Measurements from ENCODE around the gene BAIAP2L1. TPM values are rescaled to one million over a fixed set of nuclear protein-coding genes. Genes with fewer than 3 reads are reported as not detected.

BAIAP2L1 gene
- total RNA-seq, 1 experiment from 2014 or later: 120 TPM

DNA sequence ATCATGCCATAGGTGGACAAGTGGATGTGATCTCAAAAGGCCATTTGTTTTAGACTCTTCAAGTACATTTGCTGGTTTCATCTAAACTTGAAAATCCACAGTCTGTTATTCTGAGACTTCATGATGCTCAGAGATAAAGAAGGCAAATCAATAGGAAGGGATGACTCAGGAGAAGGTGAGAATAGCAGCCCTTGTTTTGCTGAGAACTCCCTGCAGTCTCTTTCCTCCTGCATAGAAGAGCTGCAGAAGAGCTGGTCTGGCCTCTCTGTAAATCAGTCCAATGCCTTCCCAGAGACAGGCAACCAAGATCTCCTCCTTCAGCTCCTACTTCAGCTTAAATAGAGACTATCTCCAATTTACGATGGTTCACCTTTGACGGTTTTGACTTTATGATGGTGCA, 4.0 kb upstream of the BAIAP2L1 start:
- H3K27ac ChIP-seq (ENCODE audit: low read length): no peak overlapping the region; the same call in 1 of the 2 replicates
- no peak for DNase-seq (ENCODE audit: low read depth, low spot score)

DNA sequence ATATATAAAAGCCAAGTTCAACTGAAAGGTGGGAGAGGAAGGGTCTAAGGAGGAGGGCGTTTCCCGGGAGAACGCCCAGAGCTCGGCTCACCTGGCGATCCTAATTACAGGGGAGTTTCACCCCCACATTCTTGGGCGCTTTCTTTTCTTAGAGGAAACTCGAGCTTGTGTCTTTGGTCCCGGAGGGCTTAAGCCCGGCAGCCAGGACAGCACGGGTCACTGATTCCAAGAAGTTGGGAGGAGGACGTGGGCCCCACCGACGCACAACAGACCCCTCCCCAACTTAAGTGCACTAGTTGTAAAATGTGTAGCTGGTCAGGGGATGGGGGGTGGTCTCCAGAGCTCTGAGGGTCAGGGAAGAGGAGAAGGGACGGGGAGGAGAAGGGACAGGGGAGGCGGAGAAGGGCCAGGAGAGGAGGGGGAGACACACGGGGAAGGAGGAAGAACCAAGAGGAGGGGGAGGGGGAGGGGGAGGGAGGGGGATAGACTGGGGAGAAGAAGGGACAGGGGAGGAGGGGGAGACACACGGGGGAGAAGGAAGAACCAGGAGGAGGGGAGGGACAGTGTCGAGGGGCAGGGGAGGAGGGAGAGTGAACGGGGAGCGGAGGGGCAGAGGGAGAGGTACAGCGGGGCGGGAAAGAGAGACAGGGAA, 874 bp downstream of the BAIAP2L1 start:
- no peak for ATAC-seq
- no peaks in the 10 kb centered on the region; the same call in 1 of the 2 replicates for H3K9me3 ChIP-seq (ENCODE audit: control insufficient read depth, insufficient read depth, low read depth, low read length)
- in situ Hi-C loops (cut with HindIII; ENCODE audit: low pct_unique_long_range_greater_than_20kb, low sequenced_read_pairs) (loop anchor here (25.0 kb wide), 1 partner anchor 113 kb away; the partner anchor contains the start of gene BRI3), intact Hi-C loops (cut with micrococcal nuclease; ENCODE audit: unreplicated experiment) (loop anchor here (5.0 kb wide), 1 partner anchor 103 kb away; no protein-coding TSS in a partner anchor)
- DNase-seq (ENCODE audit: low read depth, low spot score): no peak
- no peaks in the 10 kb centered on the region for H3K27me3 ChIP-seq (ENCODE audit: control insufficient read depth, insufficient read depth, low read length)
- peaks cover 36% of the 10 kb centered on the region for H3K4me1 ChIP-seq (ENCODE audit: control insufficient read depth, insufficient read depth, low read length)
- no peaks in the 10 kb centered on the region; the same call in 1 of the 2 replicates for H3K36me3 ChIP-seq (ENCODE audit: control insufficient read depth, insufficient read depth, low read length)
- POLR2A ChIA-PET: interaction anchor here (0.6 to 0.8 kb wide), 2 partner anchors 18 to 271 kb away, joined by 5 to 8 read pairs; no protein-coding TSS in a partner anchor
- no peak for TF ChIP-seq TCF7L2 (IDR thresholded peaks at IDR 0.05; ENCODE audit: low read depth, low read length)
- no peak for TF ChIP-seq POLR2AphosphoS5 (IDR thresholded peaks at IDR 0.05; ENCODE audit: low read depth, low read length)
- TF ChIP-seq CTCF (IDR thresholded peaks at IDR 0.05): no peak
- TF ChIP-seq SIN3A (IDR thresholded peaks at IDR 0.05; ENCODE audit: borderline replicate concordance, insufficient read depth, low read depth, low read length): no peak
- TF ChIP-seq, protein P1, sequence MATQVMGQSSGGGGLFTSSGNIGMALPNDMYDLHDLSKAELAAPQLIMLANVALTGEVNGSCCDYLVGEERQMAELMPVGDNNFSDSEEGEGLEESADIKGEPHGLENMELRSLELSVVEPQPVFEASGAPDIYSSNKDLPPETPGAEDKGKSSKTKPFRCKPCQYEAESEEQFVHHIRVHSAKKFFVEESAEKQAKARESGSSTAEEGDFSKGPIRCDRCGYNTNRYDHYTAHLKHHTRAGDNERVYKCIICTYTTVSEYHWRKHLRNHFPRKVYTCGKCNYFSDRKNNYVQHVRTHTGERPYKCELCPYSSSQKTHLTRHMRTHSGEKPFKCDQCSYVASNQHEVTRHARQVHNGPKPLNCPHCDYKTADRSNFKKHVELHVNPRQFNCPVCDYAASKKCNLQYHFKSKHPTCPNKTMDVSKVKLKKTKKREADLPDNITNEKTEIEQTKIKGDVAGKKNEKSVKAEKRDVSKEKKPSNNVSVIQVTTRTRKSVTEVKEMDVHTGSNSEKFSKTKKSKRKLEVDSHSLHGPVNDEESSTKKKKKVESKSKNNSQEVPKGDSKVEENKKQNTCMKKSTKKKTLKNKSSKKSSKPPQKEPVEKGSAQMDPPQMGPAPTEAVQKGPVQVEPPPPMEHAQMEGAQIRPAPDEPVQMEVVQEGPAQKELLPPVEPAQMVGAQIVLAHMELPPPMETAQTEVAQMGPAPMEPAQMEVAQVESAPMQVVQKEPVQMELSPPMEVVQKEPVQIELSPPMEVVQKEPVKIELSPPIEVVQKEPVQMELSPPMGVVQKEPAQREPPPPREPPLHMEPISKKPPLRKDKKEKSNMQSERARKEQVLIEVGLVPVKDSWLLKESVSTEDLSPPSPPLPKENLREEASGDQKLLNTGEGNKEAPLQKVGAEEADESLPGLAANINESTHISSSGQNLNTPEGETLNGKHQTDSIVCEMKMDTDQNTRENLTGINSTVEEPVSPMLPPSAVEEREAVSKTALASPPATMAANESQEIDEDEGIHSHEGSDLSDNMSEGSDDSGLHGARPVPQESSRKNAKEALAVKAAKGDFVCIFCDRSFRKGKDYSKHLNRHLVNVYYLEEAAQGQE (IDR thresholded peaks at IDR 0.05; ENCODE audit: insufficient read depth in 1 of 2, low read depth in 2 of 2, low read length in 1 of 2): no peak
- peak overlapping the region; percentile 73 to 79 for H3K4me3 ChIP-seq (ENCODE audit: low read depth in 2 of 2, low read length in 2 of 2)
- CTCF ChIA-PET: interaction anchor here (0.8 to 1.9 kb wide), 2 partner anchors 17 to 104 kb away, joined by 9 to 22 read pairs; no protein-coding TSS in a partner anchor
- peak overlapping the region; percentile 95 for H3K27ac ChIP-seq (ENCODE audit: low read length)
- no TSS peak for BruUV-seq (replicated peaks)

More for the DNA sequence above, 4.0 kb upstream of the BAIAP2L1 start:
- TF ChIP-seq, protein P1 (IDR thresholded peaks at IDR 0.05; ENCODE audit: insufficient read depth in 1 of 2, low read depth in 2 of 2, low read length in 1 of 2): no peak
- TF ChIP-seq SIN3A (IDR thresholded peaks at IDR 0.05; ENCODE audit: borderline replicate concordance, insufficient read depth, low read depth, low read length) (no peak), POLR2AphosphoS5 (IDR thresholded peaks at IDR 0.05; ENCODE audit: low read depth, low read length) (no peak), TCF7L2 (IDR thresholded peaks at IDR 0.05; ENCODE audit: low read depth, low read length) (no peak), CTCF (IDR thresholded peaks at IDR 0.05) (no peak)
- in situ Hi-C loops (cut with HindIII; ENCODE audit: low pct_unique_long_range_greater_than_20kb, low sequenced_read_pairs) (no loop called here), intact Hi-C loops (cut with micrococcal nuclease; ENCODE audit: unreplicated experiment) (loop anchor here (5.0 kb wide), 1 partner anchor 108 kb away; no protein-coding TSS in a partner anchor)
- no peaks in the 10 kb centered on the region for H3K36me3 ChIP-seq (ENCODE audit: control insufficient read depth, insufficient read depth, low read length)
- no TSS peak for BruUV-seq (replicated peaks)
- no peaks in the 10 kb centered on the region for H3K9me3 ChIP-seq (ENCODE audit: control insufficient read depth, insufficient read depth, low read depth, low read length)
- CTCF ChIA-PET: interaction anchor here (0.5 kb wide), 1 partner anchor 83 kb away, joined by 5 read pairs; no protein-coding TSS in a partner anchor
- H3K27me3 ChIP-seq (ENCODE audit: control insufficient read depth, insufficient read depth, low read length): no peaks in the 10 kb centered on the region
- no peak overlapping the region for H3K4me3 ChIP-seq (ENCODE audit: low read depth in 2 of 2, low read length in 2 of 2)
- POLR2A ChIA-PET: no interaction called here
- H3K4me1 ChIP-seq (ENCODE audit: control insufficient read depth, insufficient read depth, low read length): peaks cover 15% of the 10 kb centered on the region
- no peak for ATAC-seq

All from Panc1 (cell line).